GM12878 (cell line): ENCODE measurements around the gene HAND2. TPM values are rescaled to one million over a fixed set of nuclear protein-coding genes. Genes with fewer than 3 reads are reported as not detected.

Experiments used
- ATAC-seq: fragments of 200-7000 bp; cut with Tn5 transposase; 3 replicates; pipeline ENCODE4 v1.9.1; 2020; ENCODE audit warnings: mild to moderate bottlenecking, moderate library complexity
- BruUV-seq: library from RNA; stranded (reverse); fragments of 400-500 nt; replicated peaks from 2 replicates; lab custom pipeline; 2021; lab: Mats Ljungman, UMichigan
- CTCF ChIA-PET: fragments of 300-600 bp; sonication (Branson Sonifier 250); formaldehyde crosslinking; extraction: SDS; loops from one replicate; lab custom pipeline; 2021; ENCODE audit warnings: inconsistent platforms; lab: Yijun Ruan, JAX
- POLR2A ChIA-PET: fragments of 350-600 bp; formaldehyde crosslinking; extraction: SDS; loops from one replicate; lab custom pipeline; 2021; ENCODE audit warnings: inconsistent platforms; lab: Charles Lee
- RAD21 ChIA-PET: fragments of 300-600 bp; sonication (Branson Sonifier 250); formaldehyde crosslinking; loops from one replicate; lab custom pipeline; 2023; ENCODE audit warnings: antibody characterized with exemption; ENCODE audit not compliant: unreplicated experiment; lab: Charles Lee
- SMC1A ChIA-PET: fragments of 300-600 bp; sonication (Branson Sonifier 250); formaldehyde crosslinking; loops from one replicate; lab custom pipeline; 2023; ENCODE audit not compliant: unreplicated experiment, uncharacterized antibody; lab: Charles Lee
- DNase-seq: peaks from one replicate; pipeline ENCODE4 v3.0.0-alpha.2; 2011; ENCODE audit warnings: low read depth, low spot score
- FAIRE-seq: peaks from 3 replicates; lab custom pipeline; 2011; peaks lifted over from hg19 to GRCh38; lab: Jason Lieb, UNC
- H2AFZ ChIP-seq: 2 replicates; pipeline ENCODE4 v1.6.0; 2011; ENCODE audit warnings: low read depth, low read length, control low read depth; ENCODE audit not compliant: control insufficient read depth
- H3K27ac ChIP-seq: 2 replicates; pipeline ENCODE4 v1.5.1; 2011; ENCODE audit warnings: control low read depth; ENCODE audit not compliant: control insufficient read depth, insufficient read depth
- H3K27me3 ChIP-seq, 2 experiments: replicated peaks in 1 of 2; 2 replicates each; pipeline versions ENCODE4 v1.6.0 to v1.6.1; 2011; ENCODE audit warnings: low read length in 1 of 2; ENCODE audit not compliant: control insufficient read depth in 2 of 2, insufficient read depth in 2 of 2
- H3K36me3 ChIP-seq, 2 experiments: 2 replicates each; pipeline ENCODE4 v1.5.1; 2011; ENCODE audit warnings: low read length in 1 of 2; ENCODE audit not compliant: control insufficient read depth in 2 of 2, insufficient read depth in 2 of 2
- H3K4me1 ChIP-seq: 2 replicates; pipeline ENCODE4 v1.6.1; 2011; ENCODE audit warnings: mild to moderate bottlenecking, low read length, moderate library complexity, mixed read lengths; ENCODE audit not compliant: control insufficient read depth, insufficient read depth
- H3K4me2 ChIP-seq: 2 replicates; pipeline ENCODE4 v1.6.0; 2011; ENCODE audit warnings: control low read depth; ENCODE audit not compliant: control insufficient read depth, insufficient read depth
- H3K4me3 ChIP-seq: fragments of 200-600 bp; sonication (generic); 2 replicates; pipeline ENCODE4 v1.5.1; 2016
- H3K79me2 ChIP-seq: 2 replicates; pipeline ENCODE4 v1.6.0; 2011; ENCODE audit warnings: low read length; ENCODE audit not compliant: control insufficient read depth, insufficient read depth
- H3K9ac ChIP-seq: 2 replicates; pipeline ENCODE4 v1.8.0; 2011; ENCODE audit warnings: low read length, control low read depth, mixed read lengths; ENCODE audit not compliant: control insufficient read depth, insufficient read depth
- H3K9me3 ChIP-seq: replicated peaks from 3 replicates; pipeline ENCODE4 v1.5.1; 2011; ENCODE audit warnings: mild to moderate bottlenecking, low read length; ENCODE audit not compliant: control insufficient read depth, insufficient read depth
- H4K20me1 ChIP-seq: 2 replicates; pipeline ENCODE4 v1.6.0; 2011; ENCODE audit not compliant: control insufficient read depth, insufficient read depth
- GABPA ChIP-seq: IDR thresholded peaks from 2 replicates; pipeline ENCODE4 v1.6.1; 2014; ENCODE audit warnings: antibody characterized with exemption, low read depth, mild to moderate bottlenecking, inconsistent platforms
- NR2C1 ChIP-seq: fragments of 450-650 bp; IDR thresholded peaks from 2 replicates; pipeline ENCODE4 v1.6.1; 2017; ENCODE audit warnings: antibody characterized with exemption, mild to moderate bottlenecking, moderate library complexity
- RELA ChIP-seq: fragments of 450-650 bp; IDR thresholded peaks from 2 replicates; pipeline ENCODE4 v1.8.0; 2014; ENCODE audit warnings: borderline replicate concordance; ENCODE audit not compliant: partially characterized antibody
- ZBTB40 ChIP-seq: fragments of 450-650 bp; IDR thresholded peaks from 2 replicates; pipeline ENCODE4 v1.6.1; 2016; ENCODE audit warnings: mild to moderate bottlenecking, moderate library complexity, borderline replicate concordance
- WGBS: methylation state at CpG from one replicate; pipeline ENCODE4 v1.1.6; 2016; ENCODE audit warnings: low lambda C conversion rate; ENCODE audit not compliant: insufficient replicate concordance, insufficient coverage; ENCODE audit errors: missing lambda C conversion rate; 5-methylcytosine and 5-hydroxymethylcytosine counted together
- in situ Hi-C: fragments of 300-500 bp; cut with MboI; formaldehyde crosslinking; loops from 9 replicates; pipeline ENCODE4 v1.14.3; 2018; ENCODE audit warnings: mixed read lengths
- intact Hi-C: fragments of 100-400 bp; cut with micrococcal nuclease; formaldehyde crosslinking; loops from one replicate; pipeline ENCODE4 v1.14.2; 2022; ENCODE audit not compliant: unreplicated experiment
- polyA plus RNA-seq, 11 experiments: library from polyadenylated mRNA; depleted of rRNA in 4 of 11; unstranded in 6 of 11; stranded (reverse) in 5 of 11; fragments of >200 nt; fragmentation: Nextera tagmentation in 4 of 11; fragmentation: Illumina TruSeq in 1 of 11; extraction: Ambion mirVana in 4 of 11; extraction: Trizol in 1 of 11; gene quantifications; 1 replicate in 1 of 11; 2 replicates in 10 of 11; pipeline versions ENCODE4 v1.2.1 to v1.2.3, GENCODE V29; 2011 to 2016; ENCODE audit warnings: inconsistent platforms in 2 of 11, missing spikeins in 2 of 11, low read depth in 1 of 11
- total RNA-seq, 4 experiments: library from RNA; depleted of rRNA in 3 of 4; stranded (reverse); fragments of >200 nt in 3 of 4; fragmentation: Illumina TruSeq in 1 of 4; extraction: Trizol in 1 of 4; gene quantifications; 2 replicates each; pipeline versions ENCODE4 v1.2.1 to v1.2.3, GENCODE V29; 2013 to 2021

HAND2 gene
- total and polyA plus RNA-seq, 10 of the 15 experiments (the other 5 are each of a cell fraction or from before 2014, with no cell fraction given) = 0.09 TPM; not detected in 9

DNA sequence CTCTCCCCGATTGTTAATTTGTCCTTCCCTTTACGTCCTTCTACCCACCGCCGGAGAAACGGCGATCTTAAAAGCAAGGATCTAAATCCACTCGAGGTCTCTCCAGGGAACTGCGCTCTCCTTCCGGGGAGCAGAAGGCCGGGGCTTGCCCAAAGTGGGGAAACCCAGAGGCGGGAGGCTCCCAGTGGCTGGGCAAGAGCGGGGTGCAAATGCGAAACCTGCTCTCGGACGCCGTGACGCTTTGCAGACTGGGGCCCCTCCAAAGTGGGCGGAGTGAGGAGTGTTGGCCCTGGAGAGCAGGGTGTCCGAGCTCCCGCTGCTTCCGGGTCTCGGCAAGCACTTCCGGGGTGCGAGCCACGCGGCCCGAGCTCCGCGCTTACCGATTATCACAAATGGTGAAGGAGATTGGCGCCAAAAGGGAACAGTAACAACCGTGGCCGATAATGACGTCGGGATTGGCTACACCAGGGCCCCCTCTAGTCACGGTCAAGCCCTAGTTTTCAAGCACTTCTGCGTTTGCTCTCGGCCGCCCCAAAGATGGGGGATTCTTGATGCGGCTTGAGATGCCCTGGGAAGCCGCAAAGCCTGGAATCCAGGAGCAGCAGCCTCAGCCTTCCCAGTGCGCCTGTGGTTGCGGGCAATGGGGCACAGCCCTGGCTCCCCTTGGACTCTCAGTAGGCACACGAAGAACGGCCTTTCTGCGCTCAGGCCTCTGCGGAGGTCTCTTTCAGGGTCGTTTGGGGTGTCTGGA lies 29.0 kb downstream of the HAND2 start:
- in situ Hi-C loops (loop anchor here (5.0 to 25.0 kb wide), 2 partner anchors 484 to 811 kb away; no protein-coding TSS in a partner anchor), intact Hi-C loops (no loop called here)
- H4K20me1 ChIP-seq = no peaks in the 10 kb centered on the region
- ATAC-seq (no peak), FAIRE-seq (no peak), DNase-seq (no peak)
- no peaks in the 10 kb centered on the region for H3K36me3 ChIP-seq
- no peaks in the 10 kb centered on the region for H3K79me2 ChIP-seq
- RAD21 ChIA-PET = no interaction called here
- 0 out of 2 replicates have a peak overlapping the region, but pooled peaks have one; percentile 22 for H3K4me3 ChIP-seq
- POLR2A ChIA-PET = no interaction called here
- CTCF ChIA-PET = no interaction called here
- SMC1A ChIA-PET = no interaction called here
- H3K9me3 ChIP-seq = peaks cover 3% of the 10 kb centered on the region; the same call in 1 of the 3 replicates
- WGBS = 53% methylated on average over 48 of the region's 48 CpGs
- TF ChIP-seq ZBTB40 (0 out of 2 replicates have a peak, but pooled peaks have one; percentile 28), RELA (no peak), GABPA (peak; percentile 81), NR2C1 (peak; percentile 68)
- peaks cover 12% of the 10 kb centered on the region for H3K4me1 ChIP-seq
- H3K27me3 ChIP-seq = no peaks in the 10 kb centered on the region; a peak in 1 of 4 replicates
- peak overlapping the region; percentile 77 for H2AFZ ChIP-seq
- peak overlapping the region; percentile 59; the same call in 1 of the 2 replicates for H3K4me2 ChIP-seq
- no peak overlapping the region for H3K9ac ChIP-seq
- no TSS peak for BruUV-seq
- H3K27ac ChIP-seq = no peak overlapping the region
